OCI-LY7 (cell line): ENCODE results near the gene SLC13A5. TPM values are rescaled to one million over a fixed set of nuclear protein-coding genes. Genes with fewer than 3 reads are reported as not detected.

Experiments
- BruUV-seq: library from RNA; stranded (reverse); fragments of 400-500 nt; replicated peaks from 2 replicates; lab custom pipeline; 2021; lab: Mats Ljungman, UMichigan
- CTCF ChIA-PET: fragments of 300-600 bp; sonication (Branson Sonifier 250); formaldehyde crosslinking; loops from one replicate; lab custom pipeline; 2022; ENCODE audit warnings: antibody characterized with exemption; ENCODE audit not compliant: unreplicated experiment; lab: Charles Lee
- POLR2A ChIA-PET: fragments of 300-600 bp; sonication (Branson Sonifier 250); formaldehyde crosslinking; loops from one replicate; lab custom pipeline; 2022; ENCODE audit warnings: antibody characterized with exemption; lab: Charles Lee
- DNase-seq: peaks from one replicate; pipeline ENCODE4 v3.0.0-alpha.2; 2015; ENCODE audit warnings: low spot score
- H2AFZ ChIP-seq: fragments of 200-600 bp; sonication (generic), shearing (Covaris generic); 2 replicates; pipeline ENCODE4 v1.6.1; 2014; ENCODE audit warnings: mild to moderate bottlenecking, antibody characterized with exemption, low read length, moderate library complexity
- H3K27ac ChIP-seq: fragments of 200-600 bp; sonication (generic); 2 replicates; pipeline ENCODE4 v1.5.1; 2014; ENCODE audit warnings: mixed run types, low read depth, mild to moderate bottlenecking, moderate library complexity, low read length, inconsistent platforms; ENCODE audit not compliant: poor library complexity, severe bottlenecking
- H3K36me3 ChIP-seq: fragments of 200-600 bp; sonication (generic); 2 replicates; pipeline ENCODE4 v1.6.1; 2014; ENCODE audit warnings: mild to moderate bottlenecking, antibody characterized with exemption, low read length, moderate library complexity, mixed read lengths; ENCODE audit not compliant: insufficient read depth
- H3K4me1 ChIP-seq: fragments of 200-600 bp; sonication (generic); 2 replicates; pipeline ENCODE4 v1.5.1; 2014; ENCODE audit warnings: mild to moderate bottlenecking, low read length; ENCODE audit not compliant: insufficient read depth, poor library complexity, severe bottlenecking
- H3K4me2 ChIP-seq: fragments of 200-600 bp; sonication (generic); 2 replicates; pipeline ENCODE4 v1.6.1; 2014; ENCODE audit warnings: mild to moderate bottlenecking, low read length
- H3K4me3 ChIP-seq: fragments of 200-600 bp; sonication (generic); 2 replicates; pipeline ENCODE4 v1.5.1; 2014; ENCODE audit warnings: mild to moderate bottlenecking, low read depth, low read length; ENCODE audit not compliant: poor library complexity, severe bottlenecking
- H3K79me2 ChIP-seq: fragments of 200-600 bp; sonication (generic); 2 replicates; pipeline ENCODE4 v1.6.1; 2016; ENCODE audit warnings: low read depth, mild to moderate bottlenecking, low read length, moderate library complexity, mixed read lengths; ENCODE audit not compliant: insufficient read depth
- H3K9me2 ChIP-seq: fragments of 200-600 bp; sonication (generic); 2 replicates; pipeline ENCODE4 v1.6.1; 2016; ENCODE audit warnings: mild to moderate bottlenecking, low read length, mixed read lengths; ENCODE audit not compliant: insufficient read depth
- H3K9me3 ChIP-seq: fragments of 200-600 bp; sonication (generic); 2 replicates; pipeline ENCODE4 v1.6.1; 2014; ENCODE audit warnings: mild to moderate bottlenecking, mixed run types, low read length, mixed read lengths
- H4K20me1 ChIP-seq: fragments of 200-600 bp; sonication (generic); 2 replicates; pipeline ENCODE4 v1.6.1; 2014; ENCODE audit warnings: mild to moderate bottlenecking, antibody characterized with exemption, low read length, moderate library complexity, mixed read lengths; ENCODE audit not compliant: insufficient read depth
- EZH2phosphoT487 ChIP-seq: fragments of 200-600 bp; sonication (generic); IDR thresholded peaks from 2 replicates; pipeline ENCODE4 v1.6.1; 2018; ENCODE audit warnings: low read depth, borderline replicate concordance, mild to moderate bottlenecking, mixed run types, antibody characterized with exemption, low read length, moderate library complexity, mixed read lengths
- intact Hi-C: fragments of 100-400 bp; cut with micrococcal nuclease; formaldehyde crosslinking; loops from one replicate; pipeline ENCODE4 v1.10.0; 2022; ENCODE audit not compliant: unreplicated experiment
- total RNA-seq, 2 experiments: library from RNA; depleted of rRNA in 1 of 2; stranded (reverse); fragments of >200 nt in 1 of 2; shearing (Covaris generic) in 1 of 2; gene quantifications; 2 replicates each; pipeline ENCODE4 v1.2.3, GENCODE V29; 2014 to 2022
- TF ChIP-seq, protein P1 (sequence below): fragments of 200-600 bp; sonication (generic); conservative IDR thresholded peaks from 2 replicates; pipeline ENCODE4 v1.5.1; 2014; ENCODE audit warnings: mild to moderate bottlenecking, antibody characterized with exemption, low read length, moderate library complexity, mixed read lengths

The SLC13A5 gene
- total RNA-seq, 2 experiments from 2014 or later: not detected

DNA sequence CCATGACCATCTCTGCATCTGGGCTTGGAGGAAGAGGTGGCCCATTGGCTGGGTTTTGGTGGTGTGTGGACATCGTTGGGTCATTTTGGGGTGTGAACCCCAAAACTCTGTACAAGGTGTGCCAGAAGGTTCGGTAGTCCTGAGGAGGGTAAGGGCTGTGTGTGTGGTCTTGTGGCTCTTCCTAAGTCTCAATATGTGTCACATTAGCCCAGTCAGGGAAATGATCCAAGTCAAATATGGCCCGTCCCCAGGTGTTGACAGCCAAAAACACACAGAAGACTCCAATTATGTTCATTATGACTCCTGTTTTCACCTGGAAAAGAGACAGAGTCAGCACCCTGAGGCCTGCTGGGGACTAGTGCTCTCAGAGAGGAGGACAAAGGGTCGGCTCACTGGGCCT lies 27.1 kb downstream of the SLC13A5 start:
- POLR2A ChIA-PET: no interaction called here
- DNase-seq: no peak

DNA sequence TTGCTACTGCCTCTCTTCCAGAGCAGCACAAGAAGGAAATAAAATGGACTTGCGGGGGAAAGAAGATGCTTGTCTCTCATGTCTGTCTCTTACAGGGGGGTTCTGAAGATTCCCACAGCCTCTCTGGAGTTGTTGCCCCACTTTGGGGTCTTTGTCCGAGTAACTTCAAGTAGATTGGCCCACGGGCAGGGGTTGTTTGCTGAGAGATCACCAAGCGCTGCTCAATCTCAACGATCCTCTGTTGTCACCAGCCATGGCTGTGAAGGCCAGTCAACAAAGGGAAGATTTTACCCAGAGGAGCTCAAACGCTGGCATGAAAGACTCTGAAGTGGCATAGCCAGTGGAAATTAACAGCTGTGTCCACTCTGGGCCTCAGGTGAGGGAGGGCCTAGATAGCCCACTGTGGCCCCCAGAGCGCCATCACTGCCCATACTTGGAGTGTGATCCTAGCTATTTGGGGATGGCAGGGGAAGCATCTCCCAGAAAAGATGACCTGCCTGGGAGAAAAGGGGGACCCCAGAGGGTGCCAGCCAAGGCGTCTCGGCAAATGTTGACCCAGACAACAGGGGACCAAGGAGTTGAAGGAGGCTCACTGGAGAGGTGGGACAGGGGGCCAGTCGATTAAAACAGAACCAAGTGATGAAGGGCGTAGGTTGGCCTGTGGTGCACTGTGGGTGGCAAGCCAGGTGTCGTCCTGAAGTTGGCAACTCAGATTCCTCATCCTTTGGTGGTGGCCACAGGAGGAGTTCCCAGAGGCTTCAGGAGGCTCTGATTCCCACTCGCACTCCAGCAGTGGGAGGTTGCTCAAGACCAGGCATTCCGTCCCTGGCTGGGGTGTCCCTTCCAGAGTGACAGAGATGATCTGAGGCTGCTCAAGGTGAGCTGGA lies 28.0 kb downstream of the SLC13A5 start:
- no peaks in the 10 kb centered on the region for H3K36me3 ChIP-seq
- H3K4me3 ChIP-seq: no peak overlapping the region
- no peaks in the 10 kb centered on the region for H3K9me3 ChIP-seq
- H2AFZ ChIP-seq: no peak overlapping the region
- H3K4me1 ChIP-seq: no peaks in the 10 kb centered on the region
- no TSS peak for BruUV-seq
- H3K27ac ChIP-seq: no peak overlapping the region
- CTCF ChIA-PET: no interaction called here
- H3K4me2 ChIP-seq: no peak overlapping the region
- DNase-seq: no peak
- TF ChIP-seq, protein P1, sequence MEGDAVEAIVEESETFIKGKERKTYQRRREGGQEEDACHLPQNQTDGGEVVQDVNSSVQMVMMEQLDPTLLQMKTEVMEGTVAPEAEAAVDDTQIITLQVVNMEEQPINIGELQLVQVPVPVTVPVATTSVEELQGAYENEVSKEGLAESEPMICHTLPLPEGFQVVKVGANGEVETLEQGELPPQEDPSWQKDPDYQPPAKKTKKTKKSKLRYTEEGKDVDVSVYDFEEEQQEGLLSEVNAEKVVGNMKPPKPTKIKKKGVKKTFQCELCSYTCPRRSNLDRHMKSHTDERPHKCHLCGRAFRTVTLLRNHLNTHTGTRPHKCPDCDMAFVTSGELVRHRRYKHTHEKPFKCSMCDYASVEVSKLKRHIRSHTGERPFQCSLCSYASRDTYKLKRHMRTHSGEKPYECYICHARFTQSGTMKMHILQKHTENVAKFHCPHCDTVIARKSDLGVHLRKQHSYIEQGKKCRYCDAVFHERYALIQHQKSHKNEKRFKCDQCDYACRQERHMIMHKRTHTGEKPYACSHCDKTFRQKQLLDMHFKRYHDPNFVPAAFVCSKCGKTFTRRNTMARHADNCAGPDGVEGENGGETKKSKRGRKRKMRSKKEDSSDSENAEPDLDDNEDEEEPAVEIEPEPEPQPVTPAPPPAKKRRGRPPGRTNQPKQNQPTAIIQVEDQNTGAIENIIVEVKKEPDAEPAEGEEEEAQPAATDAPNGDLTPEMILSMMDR: no peak
- TF ChIP-seq EZH2phosphoT487: no peak
- no peaks in the 10 kb centered on the region for H3K9me2 ChIP-seq
- POLR2A ChIA-PET: no interaction called here
- no peaks in the 10 kb centered on the region for H3K79me2 ChIP-seq
- H4K20me1 ChIP-seq: no peaks in the 10 kb centered on the region
- intact Hi-C loops: no loop called here

More for the DNA sequence above, 27.1 kb downstream of the SLC13A5 start:
- no peak overlapping the region for H2AFZ ChIP-seq
- intact Hi-C loops: no loop called here
- H3K36me3 ChIP-seq: no peaks in the 10 kb centered on the region
- no peak for TF ChIP-seq EZH2phosphoT487
- TF ChIP-seq, protein P1: no peak
- BruUV-seq: no TSS peak
- CTCF ChIA-PET: no interaction called here
- no peaks in the 10 kb centered on the region for H4K20me1 ChIP-seq
- H3K79me2 ChIP-seq: no peaks in the 10 kb centered on the region
- H3K27ac ChIP-seq: no peak overlapping the region
- no peaks in the 10 kb centered on the region for H3K4me1 ChIP-seq
- no peak overlapping the region for H3K4me2 ChIP-seq
- no peaks in the 10 kb centered on the region for H3K9me2 ChIP-seq
- H3K4me3 ChIP-seq: no peak overlapping the region
- H3K9me3 ChIP-seq: no peaks in the 10 kb centered on the region

DNA sequence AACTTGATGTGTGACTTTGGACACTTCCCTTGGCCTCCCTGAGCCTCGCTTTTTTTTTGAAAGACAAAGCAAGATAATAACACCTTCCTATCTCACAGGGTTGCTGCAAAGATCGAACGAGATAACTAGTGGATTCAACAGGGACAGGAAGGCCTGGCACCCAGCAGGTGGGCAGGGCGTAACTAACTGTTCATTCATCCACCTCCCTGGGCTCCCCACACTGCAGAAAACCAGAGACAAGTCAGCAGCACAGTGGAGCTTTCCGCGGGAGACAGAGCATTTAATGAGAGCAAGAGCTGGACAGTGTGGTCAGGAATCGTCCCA lies 28.7 kb downstream of the SLC13A5 start:
- H3K4me3 ChIP-seq: no peak overlapping the region
- TF ChIP-seq, protein P1: no peak
- TF ChIP-seq EZH2phosphoT487: no peak
- no TSS peak for BruUV-seq
- no peaks in the 10 kb centered on the region for H3K9me2 ChIP-seq
- H3K4me1 ChIP-seq: no peaks in the 10 kb centered on the region
- ChIA-PET POLR2A (no interaction called here), CTCF (no interaction called here)
- intact Hi-C loops: no loop called here
- no peak overlapping the region for H3K27ac ChIP-seq
- no peak overlapping the region for H2AFZ ChIP-seq
- no peaks in the 10 kb centered on the region for H4K20me1 ChIP-seq
- no peak overlapping the region for H3K4me2 ChIP-seq
- no peaks in the 10 kb centered on the region for H3K9me3 ChIP-seq
- DNase-seq: no peak
- H3K36me3 ChIP-seq: no peaks in the 10 kb centered on the region
- no peaks in the 10 kb centered on the region for H3K79me2 ChIP-seq
